Cardiac fibroblast (primary cell): ENCODE results near the gene STARD10.

ENCODE experiments used
- DNase-seq, 2 donors: peaks; one replicate each; pipeline versions ENCODE4 v3.0.0 to v3.0.0-alpha.2; 2010; ENCODE audit warnings: low read depth in 2 of 2
- H3K4me3 ChIP-seq, 2 donors: replicated peaks in 1 of 2; 1 replicate in 1 of 2; 2 replicates in 1 of 2; pipeline ENCODE4 v1.5.1; 2011; ENCODE audit warnings: low read depth in 2 of 2, low read length in 2 of 2, mild to moderate bottlenecking in 2 of 2, moderate library complexity in 1 of 2
- TF ChIP-seq, protein P1 (sequence below): IDR thresholded peaks from one replicate; pipeline ENCODE4 v1.5.1; 2011; ENCODE audit warnings: low read depth, mild to moderate bottlenecking, low read length, inconsistent platforms

Gene STARD10

DNA sequence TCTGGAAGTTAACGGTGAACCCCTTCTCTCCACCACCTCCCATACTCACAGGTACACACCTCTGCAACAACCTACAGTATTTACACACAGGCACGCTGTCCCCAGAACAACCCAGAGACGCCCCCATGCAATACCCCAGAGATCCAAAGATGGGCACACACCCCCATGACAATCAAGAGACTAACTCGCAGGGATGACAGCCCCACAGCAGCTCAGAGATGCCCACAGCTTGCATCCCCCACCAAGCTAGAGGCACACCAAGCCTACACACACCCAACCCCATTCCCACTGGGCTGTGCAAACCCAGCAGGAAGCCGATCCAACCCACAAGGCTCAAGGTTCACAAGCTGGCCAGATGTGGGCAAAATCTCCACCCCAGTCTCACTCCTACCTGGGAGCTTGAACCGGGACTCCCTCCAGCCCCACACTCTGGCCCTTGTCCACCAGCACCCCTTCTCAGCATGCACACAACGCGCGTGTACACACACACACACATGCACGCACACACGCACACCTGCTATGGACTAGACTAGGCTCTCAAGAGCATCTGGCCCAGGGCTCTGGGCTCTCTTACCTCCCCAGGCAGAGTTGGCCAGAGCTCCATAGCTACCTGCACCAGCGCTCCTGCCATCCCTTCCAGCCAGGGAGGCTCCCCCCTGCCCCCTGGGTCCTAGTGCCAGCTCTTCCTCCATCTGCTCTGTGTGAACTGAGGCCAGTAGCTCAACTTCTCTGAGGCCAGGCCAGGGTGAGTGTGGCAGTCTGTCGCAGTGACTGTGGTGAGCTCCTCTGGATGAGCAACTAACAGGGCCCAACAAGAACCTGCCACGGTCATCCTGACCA is 11.5 kb downstream of the STARD10 start:
- TF ChIP-seq, protein P1, sequence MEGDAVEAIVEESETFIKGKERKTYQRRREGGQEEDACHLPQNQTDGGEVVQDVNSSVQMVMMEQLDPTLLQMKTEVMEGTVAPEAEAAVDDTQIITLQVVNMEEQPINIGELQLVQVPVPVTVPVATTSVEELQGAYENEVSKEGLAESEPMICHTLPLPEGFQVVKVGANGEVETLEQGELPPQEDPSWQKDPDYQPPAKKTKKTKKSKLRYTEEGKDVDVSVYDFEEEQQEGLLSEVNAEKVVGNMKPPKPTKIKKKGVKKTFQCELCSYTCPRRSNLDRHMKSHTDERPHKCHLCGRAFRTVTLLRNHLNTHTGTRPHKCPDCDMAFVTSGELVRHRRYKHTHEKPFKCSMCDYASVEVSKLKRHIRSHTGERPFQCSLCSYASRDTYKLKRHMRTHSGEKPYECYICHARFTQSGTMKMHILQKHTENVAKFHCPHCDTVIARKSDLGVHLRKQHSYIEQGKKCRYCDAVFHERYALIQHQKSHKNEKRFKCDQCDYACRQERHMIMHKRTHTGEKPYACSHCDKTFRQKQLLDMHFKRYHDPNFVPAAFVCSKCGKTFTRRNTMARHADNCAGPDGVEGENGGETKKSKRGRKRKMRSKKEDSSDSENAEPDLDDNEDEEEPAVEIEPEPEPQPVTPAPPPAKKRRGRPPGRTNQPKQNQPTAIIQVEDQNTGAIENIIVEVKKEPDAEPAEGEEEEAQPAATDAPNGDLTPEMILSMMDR, result no peak
- peak overlapping the region; percentile 23 to 41 for H3K4me3 ChIP-seq
- no peak for DNase-seq

DNA sequence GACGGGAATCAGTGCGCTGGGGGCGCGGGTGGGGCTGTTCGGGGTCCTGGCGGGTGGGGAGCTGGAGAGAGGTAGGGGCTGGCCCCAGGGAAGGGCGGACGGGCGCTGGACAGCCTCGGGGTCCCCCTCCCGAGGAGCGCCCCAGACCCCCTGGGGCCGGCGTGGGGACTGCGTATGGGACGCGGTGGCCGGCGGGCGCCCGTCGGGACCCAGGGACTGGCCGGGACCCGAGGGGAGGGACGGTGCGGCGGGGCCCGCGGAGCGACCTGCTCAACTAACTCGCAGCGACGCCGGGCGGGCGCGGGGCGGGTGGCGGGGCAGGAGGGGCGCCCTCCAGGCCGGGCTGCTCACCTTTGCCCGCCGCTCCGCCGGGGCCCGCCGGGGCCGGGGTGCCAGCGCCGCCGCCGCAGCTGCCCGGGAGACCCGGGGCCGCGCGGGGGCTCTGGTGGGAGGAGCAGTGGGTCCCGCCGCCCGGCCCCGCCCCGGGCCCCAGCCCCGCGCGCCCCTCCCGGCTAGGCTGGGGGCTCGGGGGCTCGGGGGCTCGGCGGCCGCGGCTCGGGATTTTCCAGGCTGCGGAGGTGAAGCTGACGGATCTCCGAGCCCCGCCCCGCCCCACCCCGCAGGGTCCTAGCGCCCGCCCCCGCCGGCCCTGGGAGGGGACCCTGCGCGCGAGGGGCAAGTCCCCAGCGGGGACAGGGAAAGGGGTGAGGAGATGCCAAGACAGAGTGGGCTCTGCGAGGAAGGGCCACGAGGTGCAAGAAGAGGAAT is 12.3 kb downstream of the STARD10 start:
- TF ChIP-seq, protein P1, result no peak
- H3K4me3 ChIP-seq, result peak overlapping the region; percentile 41 to 43
- no peak for DNase-seq

DNA sequence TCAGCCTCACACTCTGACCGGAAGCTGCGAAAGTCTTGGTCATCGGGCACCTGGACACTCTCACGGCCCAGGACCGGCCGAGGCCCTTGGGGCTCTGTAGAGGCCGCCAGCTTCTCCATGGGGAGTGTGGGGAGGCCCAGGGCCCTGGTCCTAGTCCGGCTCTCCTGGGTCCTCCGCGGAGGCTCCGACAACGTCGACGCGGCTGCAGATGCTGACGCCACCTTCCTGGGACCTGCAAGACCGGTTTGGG is 12.9 kb downstream of the STARD10 start:
- TF ChIP-seq, protein P1, result no peak

DNA sequence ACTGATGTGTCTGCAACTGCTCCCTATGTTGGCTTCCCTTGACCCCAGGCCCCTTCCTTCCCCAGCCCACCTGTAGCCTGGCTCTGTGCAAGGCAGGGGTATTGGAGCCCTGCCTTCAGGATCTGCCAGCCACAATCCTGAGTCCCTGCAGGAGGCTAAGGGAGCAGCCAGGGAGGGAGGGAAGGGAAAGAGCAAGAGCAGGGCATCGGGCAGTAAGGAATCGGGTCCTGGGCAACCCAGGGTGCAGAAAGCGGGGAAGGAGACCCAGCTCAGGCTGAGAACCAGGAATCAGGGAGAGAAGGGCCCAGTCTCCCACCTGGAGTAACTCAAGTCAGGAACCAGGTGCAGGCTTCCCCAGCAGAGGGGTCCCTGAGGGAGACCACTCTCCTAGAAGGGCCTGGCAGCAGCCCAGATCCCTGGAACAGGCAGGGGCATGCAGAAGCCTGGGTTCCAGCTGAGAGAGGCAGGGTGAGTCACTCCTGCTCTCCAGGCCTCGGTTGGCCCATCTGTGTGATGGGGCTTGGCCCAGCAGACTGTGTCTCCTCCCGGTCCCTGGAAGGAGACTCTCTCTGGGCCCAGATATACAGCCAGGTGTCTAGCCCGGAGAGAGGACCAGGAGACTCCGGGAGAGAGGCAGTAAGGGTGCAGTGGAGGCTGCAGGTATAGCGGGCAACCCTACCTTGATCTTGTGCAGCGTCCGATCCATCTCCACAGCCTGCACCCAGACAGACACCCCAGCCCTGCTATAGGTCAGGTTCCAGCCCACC is 13.4 kb downstream of the STARD10 start:
- TF ChIP-seq, protein P1, result no peak
- H3K4me3 ChIP-seq, result peak overlapping the region; percentile 41 to 43
- no peak for DNase-seq

More for the DNA sequence above, 12.9 kb downstream of the STARD10 start:
- peak overlapping the region; percentile 41 to 43 for H3K4me3 ChIP-seq
- no peak for DNase-seq

DNA sequence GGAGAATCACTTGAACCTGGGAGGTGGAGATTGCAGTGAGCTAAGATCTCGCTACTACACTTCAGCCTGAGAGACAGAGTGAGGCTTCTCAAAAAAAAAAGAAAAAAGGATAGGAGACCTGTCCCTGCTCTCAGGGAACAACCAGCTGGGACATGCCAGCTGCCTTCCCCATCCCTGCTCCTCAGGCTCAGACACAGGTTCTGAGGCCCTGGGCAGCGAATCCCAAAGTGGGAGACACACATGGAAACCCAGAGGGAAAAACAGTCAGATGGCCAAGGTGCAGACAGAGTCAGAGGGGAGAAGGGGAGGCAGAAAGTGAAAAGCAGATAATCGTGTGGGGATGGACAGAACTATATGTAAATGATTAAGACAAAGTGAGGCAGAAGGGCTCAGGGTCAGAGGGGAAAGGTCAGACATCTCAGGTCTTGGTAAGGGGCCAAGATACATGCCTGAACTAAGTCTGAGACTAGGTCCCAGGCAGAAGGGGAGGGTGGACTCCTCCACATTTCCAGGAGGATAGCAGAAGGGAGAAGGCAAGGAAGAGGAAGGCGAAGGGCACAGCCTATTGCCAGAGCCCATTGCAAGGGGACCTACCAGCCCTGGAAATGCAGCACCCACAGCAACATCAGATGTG is 14.2 kb downstream of the STARD10 start:
- TF ChIP-seq, protein P1, result no peak
- DNase-seq, result no peak
- no peak overlapping the region for H3K4me3 ChIP-seq
